Endothelial cell of umbilical vein (primary cell): ENCODE results near the gene EXOC1. TPM values are rescaled to one million over a fixed set of nuclear protein-coding genes. Genes with fewer than 3 reads are reported as not detected.

ENCODE experiments used
- BruUV-seq: library from RNA; stranded (reverse); fragments of 400-500 nt; replicated peaks from 2 replicates; lab custom pipeline; 2021; lab: Mats Ljungman, UMichigan
- CTCF ChIA-PET: fragments of 300-600, 350-600 bp; sonication (Branson Sonifier 250); formaldehyde crosslinking; loops from one replicate; lab custom pipeline; 2021; ENCODE audit warnings: antibody characterized with exemption, inconsistent platforms; lab: Charles Lee
- POLR2A ChIA-PET: fragments of 300-600, 350-600 bp; sonication (Branson Sonifier 250); formaldehyde crosslinking; loops from one replicate; lab custom pipeline; 2021; ENCODE audit warnings: antibody characterized with exemption, inconsistent platforms; lab: Charles Lee
- DNase-seq: peaks from one replicate; pipeline ENCODE4 v3.0.0-alpha.2; 2011; ENCODE audit warnings: low read depth, low spot score
- FAIRE-seq: peaks from 2 replicates; lab custom pipeline; 2011; peaks lifted over from hg19 to GRCh38; lab: Jason Lieb, UNC
- H2AFZ ChIP-seq: 2 replicates; pipeline ENCODE4 v1.6.0; 2012; ENCODE audit warnings: low read depth, low read length, control low read depth, inconsistent platforms
- H3K27ac ChIP-seq: 2 replicates; pipeline ENCODE4 v1.5.1; 2011; ENCODE audit warnings: low read depth, mild to moderate bottlenecking, control low read depth, low read length, moderate library complexity; ENCODE audit not compliant: insufficient read depth
- H3K27me3 ChIP-seq, 2 experiments: 2 replicates each; pipeline versions ENCODE4 v1.6.0 to v1.6.1; 2011; ENCODE audit warnings: low read length in 2 of 2, mixed read lengths in 1 of 2; ENCODE audit not compliant: control insufficient read depth in 2 of 2, insufficient read depth in 2 of 2
- H3K36me3 ChIP-seq, 2 experiments: 2 replicates in 1 of 2; 3 replicates in 1 of 2; pipeline ENCODE4 v1.5.1; 2011; ENCODE audit warnings: low read length in 2 of 2, mild to moderate bottlenecking in 1 of 2, moderate library complexity in 1 of 2; ENCODE audit not compliant: control insufficient read depth in 2 of 2, insufficient read depth in 2 of 2; ENCODE audit errors: extremely low read depth in 1 of 2
- H3K4me1 ChIP-seq: 3 replicates; pipeline ENCODE4 v1.5.1; 2011; ENCODE audit warnings: mild to moderate bottlenecking, low read length; ENCODE audit not compliant: control insufficient read depth, insufficient read depth; ENCODE audit errors: extremely low read depth
- H3K4me2 ChIP-seq: 2 replicates; pipeline ENCODE4 v1.6.1; 2011; ENCODE audit warnings: low read length, control low read depth, mixed read lengths; ENCODE audit not compliant: insufficient read depth
- H3K4me3 ChIP-seq, 3 experiments: fragments of 200-600 bp in 1 of 3; sonication (generic), shearing (Covaris generic) in 1 of 3; replicated peaks in 1 of 3; 2 replicates each; pipeline ENCODE4 v1.5.1; 2011 to 2016; ENCODE audit warnings: control low read depth in 3 of 3, low read length in 3 of 3, mild to moderate bottlenecking in 2 of 3, inconsistent platforms in 1 of 3, low read depth in 1 of 3, moderate library complexity in 1 of 3; ENCODE audit not compliant: insufficient read depth in 1 of 3
- H3K79me2 ChIP-seq: 2 replicates; pipeline ENCODE4 v1.6.0; 2012; ENCODE audit warnings: low read length, inconsistent platforms; ENCODE audit not compliant: control insufficient read depth, insufficient read depth
- H3K9ac ChIP-seq: replicated peaks from 2 replicates; pipeline ENCODE3; 2011; ENCODE audit warnings: low read length, control low read depth; ENCODE audit not compliant: insufficient read depth; ENCODE audit errors: extremely low read depth
- H3K9me1 ChIP-seq: replicated peaks from 3 replicates; pipeline ENCODE4 v1.6.0; 2011; ENCODE audit warnings: mild to moderate bottlenecking, low read length; ENCODE audit not compliant: control insufficient read depth, insufficient read depth; ENCODE audit errors: extremely low read depth
- H3K9me3 ChIP-seq: replicated peaks from 2 replicates; pipeline ENCODE4 v1.5.1; 2012; ENCODE audit warnings: low read length, inconsistent platforms; ENCODE audit not compliant: control insufficient read depth, insufficient read depth
- H4K20me1 ChIP-seq: replicated peaks from 2 replicates; pipeline ENCODE3; 2011; ENCODE audit warnings: mild to moderate bottlenecking, low read length; ENCODE audit not compliant: control insufficient read depth, insufficient read depth; ENCODE audit errors: extremely low read depth
- EZH2 ChIP-seq: IDR thresholded peaks from 2 replicates; pipeline ENCODE4 v1.6.1; 2012; ENCODE audit warnings: borderline replicate concordance, low read depth, mild to moderate bottlenecking, moderate library complexity, low read length, inconsistent platforms; ENCODE audit not compliant: severe bottlenecking
- FOS ChIP-seq: IDR thresholded peaks from 2 replicates; pipeline ENCODE4 v1.6.1; 2011; ENCODE audit warnings: mild to moderate bottlenecking, low read length, moderate library complexity, borderline replicate concordance; ENCODE audit not compliant: insufficient read depth
- GATA2 ChIP-seq: IDR thresholded peaks from 2 replicates; pipeline ENCODE4 v1.7.0; 2011; ENCODE audit warnings: low read depth, mild to moderate bottlenecking, moderate library complexity, mixed read lengths, low read length; ENCODE audit not compliant: insufficient read length, insufficient read depth
- JUN ChIP-seq: IDR thresholded peaks from 2 replicates; pipeline ENCODE4 v1.6.1; 2011; ENCODE audit warnings: borderline replicate concordance, low read depth; ENCODE audit not compliant: insufficient read length, insufficient read depth
- MYC ChIP-seq: IDR thresholded peaks from one replicate; pipeline ENCODE4 v1.6.1; 2011; ENCODE audit warnings: mild to moderate bottlenecking, low read depth, low read length
- POLR2A ChIP-seq: IDR thresholded peaks from 2 replicates; pipeline ENCODE4 v1.6.1; 2012; ENCODE audit warnings: low read depth, mild to moderate bottlenecking, control low read depth, low read length
- POLR2AphosphoS5 ChIP-seq: IDR thresholded peaks from 2 replicates; pipeline ENCODE4 v1.6.1; 2012; ENCODE audit warnings: low read depth, mild to moderate bottlenecking, control low read depth, low read length, moderate library complexity; ENCODE audit not compliant: insufficient read depth
- dilution Hi-C: fragments of 300-500 bp; cut with MboI; formaldehyde crosslinking; loops from one replicate; pipeline ENCODE4 v1.15.0; 2019; ENCODE audit warnings: low sequenced_read_pairs; ENCODE audit not compliant: extremely low pct_ligation_motif_present
- intact Hi-C: fragments of 100-400 bp; cut with micrococcal nuclease; formaldehyde crosslinking; loops from one replicate; pipeline ENCODE4 v1.10.0; 2022
- polyA plus RNA-seq, 4 experiments: library from polyadenylated mRNA; depleted of rRNA in 3 of 4; stranded (reverse) in 3 of 4; unstranded in 1 of 4; fragments of >200 nt; gene quantifications; 2 replicates each; pipeline versions ENCODE4 v1.2.1 to v1.2.3, GENCODE V29; 2011 to 2012; ENCODE audit warnings: missing spikeins in 1 of 4
- total RNA-seq: library from RNA; stranded (reverse); gene quantifications from 2 replicates; pipeline ENCODE4 v1.2.3, GENCODE V29; 2021
- TF ChIP-seq, protein P1 (sequence below): IDR thresholded peaks from 2 replicates; pipeline ENCODE4 v1.6.1; 2011; ENCODE audit not compliant: insufficient read depth, insufficient read length
- TF ChIP-seq, protein P2 (sequence below), 2 donors: IDR thresholded peaks; 1 replicate in 1 of 2; 2 replicates in 1 of 2; pipeline ENCODE4 v1.5.1; 2011; ENCODE audit warnings: low read length in 2 of 2, mild to moderate bottlenecking in 2 of 2, moderate library complexity in 2 of 2, control low read depth in 1 of 2, inconsistent platforms in 1 of 2, low read depth in 1 of 2; ENCODE audit not compliant: insufficient read depth in 1 of 2; ENCODE audit errors: extremely low read depth in 1 of 2

Gene EXOC1
- total and polyA plus RNA-seq, 2 donors (not counting 3 experiments of a cell fraction or from before 2014, with no cell fraction given), result 11.6 to 33.3 TPM

DNA sequence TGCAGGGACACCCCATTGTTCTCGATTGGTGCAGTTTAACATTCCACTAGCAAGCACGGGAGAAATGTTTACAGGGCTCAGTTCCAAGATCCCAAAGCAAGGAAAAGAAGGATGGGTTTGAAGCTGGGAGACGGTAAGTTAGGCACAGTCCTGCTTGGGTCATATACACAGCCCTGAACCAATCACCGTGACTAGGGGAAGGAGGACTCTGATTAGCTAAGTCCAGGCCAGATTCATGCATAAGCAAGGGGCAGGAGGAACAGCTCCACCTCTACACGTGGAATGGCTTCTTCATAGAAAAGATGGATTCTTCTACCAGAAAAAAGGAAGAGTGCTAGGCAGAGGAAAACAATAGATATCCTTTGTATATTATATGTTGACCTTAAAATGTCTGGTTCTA is 44.8 kb upstream of the EXOC1 start:
- FAIRE-seq, result no peak
- CTCF ChIA-PET, result no interaction called here
- H3K4me3 ChIP-seq, result no peak overlapping the region

More for the DNA sequence above, 44.8 kb upstream of the EXOC1 start:
- Histone ChIP-seq H3K9me3 (no peaks in the 10 kb centered on the region), H3K4me2 (no peak overlapping the region), H3K27me3 (peaks cover 2 to 8% of the 10 kb centered on the region in 2 experiments), H3K27ac (no peak overlapping the region), H3K79me2 (no peaks in the 10 kb centered on the region), H4K20me1 (no peaks in the 10 kb centered on the region), H3K9ac (no peak overlapping the region), H2AFZ (no peak overlapping the region), H3K36me3 (no peaks in the 10 kb centered on the region), H3K4me1 (no peaks in the 10 kb centered on the region), H3K9me1 (no peaks in the 10 kb centered on the region)
- dilution Hi-C loops (no loop called here), intact Hi-C loops (no loop called here)
- DNase-seq, result no peak
- TF ChIP-seq, protein P1, sequence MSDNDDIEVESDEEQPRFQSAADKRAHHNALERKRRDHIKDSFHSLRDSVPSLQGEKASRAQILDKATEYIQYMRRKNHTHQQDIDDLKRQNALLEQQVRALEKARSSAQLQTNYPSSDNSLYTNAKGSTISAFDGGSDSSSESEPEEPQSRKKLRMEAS, result no peak
- TF ChIP-seq FOS (no peak), MYC (no peak), GATA2 (no peak), EZH2 (no peak), JUN (no peak), POLR2AphosphoS5 (no peak), POLR2A (no peak)
- TF ChIP-seq, protein P2, sequence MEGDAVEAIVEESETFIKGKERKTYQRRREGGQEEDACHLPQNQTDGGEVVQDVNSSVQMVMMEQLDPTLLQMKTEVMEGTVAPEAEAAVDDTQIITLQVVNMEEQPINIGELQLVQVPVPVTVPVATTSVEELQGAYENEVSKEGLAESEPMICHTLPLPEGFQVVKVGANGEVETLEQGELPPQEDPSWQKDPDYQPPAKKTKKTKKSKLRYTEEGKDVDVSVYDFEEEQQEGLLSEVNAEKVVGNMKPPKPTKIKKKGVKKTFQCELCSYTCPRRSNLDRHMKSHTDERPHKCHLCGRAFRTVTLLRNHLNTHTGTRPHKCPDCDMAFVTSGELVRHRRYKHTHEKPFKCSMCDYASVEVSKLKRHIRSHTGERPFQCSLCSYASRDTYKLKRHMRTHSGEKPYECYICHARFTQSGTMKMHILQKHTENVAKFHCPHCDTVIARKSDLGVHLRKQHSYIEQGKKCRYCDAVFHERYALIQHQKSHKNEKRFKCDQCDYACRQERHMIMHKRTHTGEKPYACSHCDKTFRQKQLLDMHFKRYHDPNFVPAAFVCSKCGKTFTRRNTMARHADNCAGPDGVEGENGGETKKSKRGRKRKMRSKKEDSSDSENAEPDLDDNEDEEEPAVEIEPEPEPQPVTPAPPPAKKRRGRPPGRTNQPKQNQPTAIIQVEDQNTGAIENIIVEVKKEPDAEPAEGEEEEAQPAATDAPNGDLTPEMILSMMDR (IDR thresholded peaks at IDR 0.05; ENCODE audit: extremely low read depth in 1 of 2, insufficient read depth in 1 of 2, low read depth in 1 of 2, low read length in 2 of 2), result no peak
- POLR2A ChIA-PET, result no interaction called here
- BruUV-seq, result no TSS peak
